ENCODE results near the gene PCDH1.

GRCh38 chr5:141913560-141914198, 35.5 kb upstream of the PCDH1 start:
- TF ChIP-seq, protein P1, sequence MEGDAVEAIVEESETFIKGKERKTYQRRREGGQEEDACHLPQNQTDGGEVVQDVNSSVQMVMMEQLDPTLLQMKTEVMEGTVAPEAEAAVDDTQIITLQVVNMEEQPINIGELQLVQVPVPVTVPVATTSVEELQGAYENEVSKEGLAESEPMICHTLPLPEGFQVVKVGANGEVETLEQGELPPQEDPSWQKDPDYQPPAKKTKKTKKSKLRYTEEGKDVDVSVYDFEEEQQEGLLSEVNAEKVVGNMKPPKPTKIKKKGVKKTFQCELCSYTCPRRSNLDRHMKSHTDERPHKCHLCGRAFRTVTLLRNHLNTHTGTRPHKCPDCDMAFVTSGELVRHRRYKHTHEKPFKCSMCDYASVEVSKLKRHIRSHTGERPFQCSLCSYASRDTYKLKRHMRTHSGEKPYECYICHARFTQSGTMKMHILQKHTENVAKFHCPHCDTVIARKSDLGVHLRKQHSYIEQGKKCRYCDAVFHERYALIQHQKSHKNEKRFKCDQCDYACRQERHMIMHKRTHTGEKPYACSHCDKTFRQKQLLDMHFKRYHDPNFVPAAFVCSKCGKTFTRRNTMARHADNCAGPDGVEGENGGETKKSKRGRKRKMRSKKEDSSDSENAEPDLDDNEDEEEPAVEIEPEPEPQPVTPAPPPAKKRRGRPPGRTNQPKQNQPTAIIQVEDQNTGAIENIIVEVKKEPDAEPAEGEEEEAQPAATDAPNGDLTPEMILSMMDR (IDR thresholded peaks at IDR 0.05) = no peak
- no peak for TF ChIP-seq POLR2A (IDR thresholded peaks at IDR 0.05)

Data from testis (tissue), 2 donors.